ENCODE measurements around the gene HPN.

DNA sequence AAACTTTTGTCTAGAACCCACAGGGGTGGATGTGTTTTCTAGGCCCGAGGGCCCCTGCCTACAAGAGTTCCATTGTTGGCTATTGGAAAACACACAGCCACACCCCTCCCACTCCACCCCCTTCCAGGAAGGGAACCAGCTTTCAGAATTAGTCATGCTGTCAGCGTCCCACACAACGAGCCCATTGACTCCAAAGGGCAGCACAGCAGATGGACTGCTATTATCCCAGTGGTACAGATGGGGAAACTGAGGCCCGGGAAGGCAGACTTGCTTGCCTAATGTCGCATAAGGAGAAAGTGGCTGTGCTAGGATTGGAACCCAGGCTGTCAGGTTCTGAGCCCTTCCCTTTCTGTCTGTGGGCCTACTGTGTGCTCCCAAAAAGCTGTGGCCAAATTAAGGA lies 66.0 kb downstream of the HPN start:
- TF ChIP-seq, protein P1, sequence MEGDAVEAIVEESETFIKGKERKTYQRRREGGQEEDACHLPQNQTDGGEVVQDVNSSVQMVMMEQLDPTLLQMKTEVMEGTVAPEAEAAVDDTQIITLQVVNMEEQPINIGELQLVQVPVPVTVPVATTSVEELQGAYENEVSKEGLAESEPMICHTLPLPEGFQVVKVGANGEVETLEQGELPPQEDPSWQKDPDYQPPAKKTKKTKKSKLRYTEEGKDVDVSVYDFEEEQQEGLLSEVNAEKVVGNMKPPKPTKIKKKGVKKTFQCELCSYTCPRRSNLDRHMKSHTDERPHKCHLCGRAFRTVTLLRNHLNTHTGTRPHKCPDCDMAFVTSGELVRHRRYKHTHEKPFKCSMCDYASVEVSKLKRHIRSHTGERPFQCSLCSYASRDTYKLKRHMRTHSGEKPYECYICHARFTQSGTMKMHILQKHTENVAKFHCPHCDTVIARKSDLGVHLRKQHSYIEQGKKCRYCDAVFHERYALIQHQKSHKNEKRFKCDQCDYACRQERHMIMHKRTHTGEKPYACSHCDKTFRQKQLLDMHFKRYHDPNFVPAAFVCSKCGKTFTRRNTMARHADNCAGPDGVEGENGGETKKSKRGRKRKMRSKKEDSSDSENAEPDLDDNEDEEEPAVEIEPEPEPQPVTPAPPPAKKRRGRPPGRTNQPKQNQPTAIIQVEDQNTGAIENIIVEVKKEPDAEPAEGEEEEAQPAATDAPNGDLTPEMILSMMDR (conservative IDR thresholded peaks at IDR 0.05), result no peak
- TF ChIP-seq ZFX (IDR thresholded peaks at IDR 0.05), result no peak

All from C4-2B (cell line).